Astrocyte of the cerebellum (primary cell): ENCODE data around the gene GGCX.
"Not testable (repeated sequence)": the region's sequence is repeated elsewhere in the genome, so short reads cannot be mapped to it uniquely, and the experiment has no call there.

Experiments
- DNase-seq: peaks from one replicate; pipeline ENCODE4 v3.0.0-alpha.2; 2011; ENCODE audit warnings: low read depth
- H3K4me3 ChIP-seq: 2 replicates; pipeline ENCODE4 v1.5.1; 2011; ENCODE audit warnings: mild to moderate bottlenecking, low read depth, low read length, moderate library complexity
- in situ Hi-C: cut with HindIII; loops from 2 replicates; pipeline ENCODE4 v1.10.0; 2017; ENCODE audit warnings: low sequenced_read_pairs
- TF ChIP-seq, protein P1 (sequence below): IDR thresholded peaks from 2 replicates; pipeline ENCODE4 v1.5.1; 2012; ENCODE audit warnings: low read length, low read depth, moderate library complexity, mild to moderate bottlenecking; ENCODE audit errors: missing control alignments

The GGCX gene

DNA sequence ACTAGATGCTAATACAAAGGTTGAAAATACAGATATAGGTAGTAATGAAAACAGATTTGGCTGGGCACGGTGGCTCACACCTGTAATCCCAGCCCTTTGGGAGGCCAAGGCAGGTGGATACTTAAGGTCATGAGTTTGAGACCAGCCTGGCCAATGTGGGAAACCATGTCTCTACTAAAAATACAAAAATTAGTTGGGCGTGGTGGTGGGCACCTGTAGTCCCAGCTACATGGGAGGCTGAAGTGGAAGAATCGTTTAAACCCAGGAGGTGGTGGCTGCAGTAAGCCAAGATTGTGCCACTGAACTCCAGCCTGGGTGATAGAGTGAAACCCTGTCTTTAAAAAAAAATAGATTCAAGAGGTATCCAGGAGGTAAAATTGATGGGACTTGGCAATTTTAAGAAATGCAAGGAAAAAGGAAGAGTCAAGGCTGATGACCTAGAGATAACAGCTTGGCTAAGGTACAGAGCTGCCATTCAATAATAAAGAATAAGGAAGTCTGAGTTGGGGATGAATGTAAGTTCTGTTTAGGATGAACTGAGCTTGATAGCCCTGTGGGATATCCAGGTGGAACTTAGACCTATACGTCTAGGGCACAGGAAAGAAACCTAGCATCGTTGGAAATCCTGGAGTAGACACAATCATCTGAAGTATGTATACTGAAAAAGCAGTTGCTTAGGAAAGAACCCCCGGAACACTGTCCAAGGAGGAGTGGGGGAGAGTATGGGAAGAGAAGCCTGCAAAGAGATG, 13.3 kb downstream of the GGCX start:
- no peak for DNase-seq
- H3K4me3 ChIP-seq, result no peak overlapping the region
- in situ Hi-C loops, result no loop called here
- TF ChIP-seq, protein P1, sequence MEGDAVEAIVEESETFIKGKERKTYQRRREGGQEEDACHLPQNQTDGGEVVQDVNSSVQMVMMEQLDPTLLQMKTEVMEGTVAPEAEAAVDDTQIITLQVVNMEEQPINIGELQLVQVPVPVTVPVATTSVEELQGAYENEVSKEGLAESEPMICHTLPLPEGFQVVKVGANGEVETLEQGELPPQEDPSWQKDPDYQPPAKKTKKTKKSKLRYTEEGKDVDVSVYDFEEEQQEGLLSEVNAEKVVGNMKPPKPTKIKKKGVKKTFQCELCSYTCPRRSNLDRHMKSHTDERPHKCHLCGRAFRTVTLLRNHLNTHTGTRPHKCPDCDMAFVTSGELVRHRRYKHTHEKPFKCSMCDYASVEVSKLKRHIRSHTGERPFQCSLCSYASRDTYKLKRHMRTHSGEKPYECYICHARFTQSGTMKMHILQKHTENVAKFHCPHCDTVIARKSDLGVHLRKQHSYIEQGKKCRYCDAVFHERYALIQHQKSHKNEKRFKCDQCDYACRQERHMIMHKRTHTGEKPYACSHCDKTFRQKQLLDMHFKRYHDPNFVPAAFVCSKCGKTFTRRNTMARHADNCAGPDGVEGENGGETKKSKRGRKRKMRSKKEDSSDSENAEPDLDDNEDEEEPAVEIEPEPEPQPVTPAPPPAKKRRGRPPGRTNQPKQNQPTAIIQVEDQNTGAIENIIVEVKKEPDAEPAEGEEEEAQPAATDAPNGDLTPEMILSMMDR, result no peak

DNA sequence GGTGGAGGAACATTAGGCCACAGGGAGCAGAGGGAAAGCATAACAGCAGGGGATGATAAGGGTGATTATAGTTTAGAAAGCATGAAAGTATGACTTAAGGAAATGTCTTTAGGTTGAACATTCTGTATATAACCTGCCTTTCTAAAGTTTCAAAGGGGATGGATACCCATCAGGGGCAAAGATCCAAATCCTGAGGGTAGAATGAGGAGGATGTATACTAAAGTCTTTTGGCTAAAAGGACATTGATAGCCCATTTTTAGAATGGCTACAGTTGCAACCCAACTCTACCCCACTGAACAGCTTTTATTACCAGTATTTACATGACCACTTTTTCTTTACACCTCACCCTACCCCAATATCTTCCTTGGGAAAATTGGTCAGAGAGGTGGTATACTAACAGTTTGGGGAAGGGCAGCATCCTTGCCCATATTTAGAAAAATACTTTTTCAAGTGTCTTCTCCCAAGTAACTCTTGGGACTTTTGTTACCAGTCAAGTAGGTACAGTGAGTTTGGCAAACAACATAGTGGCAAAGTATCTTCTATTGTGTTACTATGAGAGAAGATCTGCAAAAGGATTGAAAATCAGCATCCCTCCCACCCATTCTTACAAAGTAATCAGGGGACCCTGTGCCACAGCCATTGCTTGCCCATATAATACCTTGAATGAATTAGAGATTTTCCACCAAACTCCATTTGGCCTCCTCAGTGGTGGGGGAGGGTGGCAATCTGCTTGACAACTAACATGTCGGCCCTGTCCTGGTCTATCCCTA, 14.0 kb downstream of the GGCX start:
- no peak overlapping the region for H3K4me3 ChIP-seq
- in situ Hi-C loops, result no loop called here
- no peak for DNase-seq
- TF ChIP-seq, protein P1, result no peak

DNA sequence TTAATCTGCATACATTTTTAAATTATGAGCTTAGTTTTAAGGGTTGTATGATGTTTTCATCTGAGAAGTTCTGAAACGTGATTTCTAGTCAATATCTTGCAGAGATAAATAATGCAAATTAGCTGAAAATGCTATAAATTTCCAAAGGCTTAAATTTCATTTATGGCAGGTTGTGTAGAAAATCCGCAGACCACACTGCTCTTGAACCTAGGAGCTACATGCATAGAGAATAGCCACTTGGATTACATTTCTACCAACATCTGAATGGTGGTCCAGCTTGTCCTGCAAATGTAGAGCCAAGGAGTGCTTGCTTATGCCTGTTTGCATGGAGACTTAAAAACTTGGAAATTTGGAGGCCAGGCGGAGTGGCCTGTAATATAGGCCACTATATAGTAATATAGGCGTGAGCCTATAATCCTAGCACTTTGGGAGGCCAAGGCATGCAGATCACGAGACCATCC, 15.5 kb downstream of the GGCX start:
- TF ChIP-seq, protein P1, result no peak
- in situ Hi-C loops, result no loop called here
- no peak overlapping the region for H3K4me3 ChIP-seq
- no peak for DNase-seq

DNA sequence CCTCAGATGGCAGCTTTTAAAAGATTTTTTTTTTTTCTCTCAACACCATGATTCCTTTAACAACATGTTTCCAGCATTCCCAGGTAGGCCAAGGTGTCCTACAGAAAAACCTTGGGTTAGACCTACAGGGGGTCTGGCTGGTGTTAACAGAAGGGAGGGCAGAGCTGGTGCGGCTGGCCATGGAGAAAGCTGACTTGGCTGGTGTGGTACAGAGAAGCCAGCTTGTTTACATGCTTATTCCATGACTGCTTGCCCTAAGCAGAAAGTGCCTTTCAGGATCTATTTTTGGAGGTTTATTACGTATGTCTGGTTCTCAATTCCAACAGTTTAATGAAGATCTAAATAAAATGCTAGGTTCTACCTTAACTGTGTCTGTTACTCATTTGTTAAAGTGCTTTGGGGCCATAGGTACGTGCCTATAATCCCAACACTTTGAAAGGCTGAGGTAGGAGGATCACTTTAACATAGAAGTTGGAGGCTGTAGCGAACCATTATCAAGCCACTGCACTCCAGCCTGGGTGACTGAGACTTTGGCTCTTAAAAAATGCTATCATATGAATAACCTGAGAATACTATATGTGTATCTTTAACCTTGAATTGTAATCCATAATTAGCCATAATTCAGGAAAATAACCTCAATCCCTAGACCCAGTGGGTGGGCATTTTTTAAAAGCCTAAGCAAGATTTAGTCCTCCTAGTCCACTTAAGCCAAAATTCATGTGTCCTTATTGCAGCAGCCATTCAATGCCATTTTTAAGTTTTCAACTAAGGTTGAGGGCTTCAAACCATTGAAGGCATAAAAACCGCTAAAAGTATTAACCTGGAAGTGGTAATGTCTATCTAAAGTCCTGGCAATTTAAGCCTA, 16.1 kb downstream of the GGCX start:
- DNase-seq, H3K4me3 ChIP-seq, in situ Hi-C loops: not testable (repeated sequence)

DNA sequence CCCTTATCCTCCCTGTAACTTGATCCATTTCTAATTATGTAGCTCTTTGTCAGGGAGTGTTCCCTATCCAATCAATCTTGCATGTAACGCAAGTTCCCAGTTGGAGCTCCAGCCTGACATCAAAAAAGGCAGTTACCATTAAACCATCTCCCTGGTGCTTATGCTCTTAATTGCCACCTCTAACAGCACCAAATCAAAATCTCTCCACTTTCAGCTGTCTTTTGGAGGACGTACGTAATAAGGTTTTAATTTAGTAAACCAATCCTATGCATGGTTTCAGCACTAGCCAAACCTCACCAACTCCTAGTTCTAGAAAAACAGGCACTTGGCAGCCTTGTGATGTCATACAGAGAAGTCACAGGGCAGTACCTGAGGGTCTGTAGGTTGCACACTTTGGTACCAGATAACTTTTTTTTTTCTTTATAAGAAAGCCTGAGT, 17.0 kb downstream of the GGCX start:
- H3K4me3 ChIP-seq, in situ Hi-C loops, DNase-seq: not testable (repeated sequence)

DNA sequence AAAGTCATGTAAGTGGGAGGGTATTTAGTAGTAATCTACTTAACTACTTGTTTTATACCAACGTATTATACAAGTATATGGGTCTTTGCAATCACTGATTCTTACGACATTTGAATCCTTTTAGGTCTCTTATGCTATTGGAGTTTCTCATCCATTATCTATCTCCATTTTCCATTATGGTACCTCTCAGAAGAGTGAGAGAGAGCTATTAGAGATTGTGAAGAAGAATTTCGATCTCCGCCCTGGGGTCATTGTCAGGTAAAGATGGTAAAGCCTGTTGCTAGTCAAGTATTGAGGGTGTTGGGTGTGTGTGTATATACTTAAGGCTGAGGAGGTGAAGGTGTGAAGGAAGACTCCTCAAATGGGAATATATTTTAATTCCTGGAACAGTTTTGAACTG, 18.5 kb downstream of the GGCX start:
- no peak for DNase-seq
- H3K4me3 ChIP-seq, result no peak overlapping the region

More for the DNA sequence above, 18.5 kb downstream of the GGCX start:
- in situ Hi-C loops, result no loop called here
- TF ChIP-seq, protein P1, result no peak
